HG02623 (cell line): ENCODE data around the gene CLCN1.
A peak's percentile ranks its signal among the peaks of the same experiment; 100 is the strongest.
"Not testable (repeated sequence)": the region's sequence is repeated elsewhere in the genome, so short reads cannot be mapped to it uniquely, and the experiment has no call there.

ENCODE experiments used
- ATAC-seq: cut with Tn5 transposase; IDR thresholded peaks from one replicate; pipeline ENCODE4 v1.9.1; 2021; ENCODE audit warnings: moderate library complexity; ENCODE audit not compliant: unreplicated experiment

CLCN1 gene

GRCh38 chr7:143315776-143316175, at the start of gene CLCN1:
Gene CLCN1, plus strand, starts transcription at chr7:143316111. Its CDS starts 102 bp downstream, at chr7:143316213.
- no peak for ATAC-seq

GRCh38 chr7:143269251-143269650, 46.7 kb upstream of the CLCN1 start:
- ATAC-seq: no peak

- ATAC-seq: no peak
These were observed 44.7 kb upstream of the CLCN1 start for GRCh38 chr7:143271240-143271639.

GRCh38 chr7:143272871-143273270, 43.0 kb upstream of the CLCN1 start:
- ATAC-seq: no peak

GRCh38 chr7:143279186-143280098, 36.5 kb upstream of the CLCN1 start:
- no peak for ATAC-seq

GRCh38 chr7:143280160-143280559, 35.8 kb upstream of the CLCN1 start:
- ATAC-seq: no peak

- no peak for ATAC-seq
These were observed 35.3 kb upstream of the CLCN1 start for GRCh38 chr7:143280566-143280965.

GRCh38 chr7:143281529-143281928, 34.4 kb upstream of the CLCN1 start:
- no peak for ATAC-seq

- ATAC-seq: no peak
These were observed 33.8 kb upstream of the CLCN1 start for GRCh38 chr7:143282124-143282523.

- no peak for ATAC-seq
These were observed 32.5 kb upstream of the CLCN1 start for GRCh38 chr7:143283381-143283780.

GRCh38 chr7:143284591-143285469, 31.1 kb upstream of the CLCN1 start, which contains the start of gene TMEM139:
Gene TMEM139, plus strand, starts transcription at chr7:143284958. Its CDS starts 1,000 bp downstream, at chr7:143285958.
- ATAC-seq: no peak

- ATAC-seq: no peak
These were observed 30.5 kb upstream of the CLCN1 start for GRCh38 chr7:143285470-143285778.

GRCh38 chr7:143285806-143286521, 29.9 kb upstream of the CLCN1 start:
- ATAC-seq: no peak

GRCh38 chr7:143286522-143286890, 29.4 kb upstream of the CLCN1 start:
- ATAC-seq: no peak

GRCh38 chr7:143287339-143287934, 28.5 kb upstream of the CLCN1 start:
- ATAC-seq: no peak

GRCh38 chr7:143287935-143288826, 27.7 kb upstream of the CLCN1 start, which contains the start of gene CASP2:
Gene CASP2, plus strand, starts transcription at chr7:143288351. Its CDS starts 105 bp downstream, at chr7:143288456.
- ATAC-seq: peak; percentile 92

GRCh38 chr7:143288836-143289235, 27.1 kb upstream of the CLCN1 start:
- no peak for ATAC-seq

GRCh38 chr7:143289421-143289820, 26.5 kb upstream of the CLCN1 start:
- ATAC-seq: no peak

- ATAC-seq: not testable (repeated sequence)
These were observed 26.0 kb upstream of the CLCN1 start for GRCh38 chr7:143289888-143290287.

GRCh38 chr7:143290293-143290692, 25.6 kb upstream of the CLCN1 start:
- no peak for ATAC-seq
